DOHH2 (cell line): Measurements from ENCODE around the gene AKAP11.

Experiments used
- EZH2phosphoT487 ChIP-seq: fragments of 200-600 bp; sonication (generic); IDR thresholded peaks from 2 replicates; pipeline ENCODE4 v1.6.1; 2017; ENCODE audit warnings: borderline replicate concordance, mild to moderate bottlenecking, antibody characterized with exemption, low read length, moderate library complexity, mixed read lengths
- TF ChIP-seq, protein P1 (sequence below): fragments of 200-600 bp; sonication (generic); IDR thresholded peaks from one replicate; pipeline ENCODE4 v1.5.1; 2014; ENCODE audit warnings: antibody characterized with exemption, mild to moderate bottlenecking, low read depth, low read length; ENCODE audit not compliant: poor library complexity, severe bottlenecking

GRCh38 chr13:42369071-42369797, 97.3 kb downstream of the AKAP11 start:
- TF ChIP-seq, protein P1, sequence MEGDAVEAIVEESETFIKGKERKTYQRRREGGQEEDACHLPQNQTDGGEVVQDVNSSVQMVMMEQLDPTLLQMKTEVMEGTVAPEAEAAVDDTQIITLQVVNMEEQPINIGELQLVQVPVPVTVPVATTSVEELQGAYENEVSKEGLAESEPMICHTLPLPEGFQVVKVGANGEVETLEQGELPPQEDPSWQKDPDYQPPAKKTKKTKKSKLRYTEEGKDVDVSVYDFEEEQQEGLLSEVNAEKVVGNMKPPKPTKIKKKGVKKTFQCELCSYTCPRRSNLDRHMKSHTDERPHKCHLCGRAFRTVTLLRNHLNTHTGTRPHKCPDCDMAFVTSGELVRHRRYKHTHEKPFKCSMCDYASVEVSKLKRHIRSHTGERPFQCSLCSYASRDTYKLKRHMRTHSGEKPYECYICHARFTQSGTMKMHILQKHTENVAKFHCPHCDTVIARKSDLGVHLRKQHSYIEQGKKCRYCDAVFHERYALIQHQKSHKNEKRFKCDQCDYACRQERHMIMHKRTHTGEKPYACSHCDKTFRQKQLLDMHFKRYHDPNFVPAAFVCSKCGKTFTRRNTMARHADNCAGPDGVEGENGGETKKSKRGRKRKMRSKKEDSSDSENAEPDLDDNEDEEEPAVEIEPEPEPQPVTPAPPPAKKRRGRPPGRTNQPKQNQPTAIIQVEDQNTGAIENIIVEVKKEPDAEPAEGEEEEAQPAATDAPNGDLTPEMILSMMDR: no peak
- TF ChIP-seq EZH2phosphoT487: no peak
